Esophagus muscularis mucosa (tissue), 4 donors: ENCODE results near the gene SMARCC1. TPM values are rescaled to one million over a fixed set of nuclear protein-coding genes. Genes with fewer than 3 reads are reported as not detected.

Experiments
- DNase-seq: peaks from one replicate; pipeline ENCODE4 v3.0.0-alpha.2; 2017; ENCODE audit errors: extremely low spot score
- H3K27ac ChIP-seq, 4 donors: fragments of 200-600 bp; sonication (generic); replicated peaks in 1 of 4; 1 replicate in 3 of 4; 2 replicates in 1 of 4; pipeline ENCODE4 v1.5.1; 2016 to 2019; ENCODE audit warnings: mild to moderate bottlenecking in 1 of 4
- H3K27me3 ChIP-seq, 4 donors: fragments of 200-600 bp; sonication (generic); one replicate each; pipeline versions ENCODE4 v1.5.1 to v1.6.0; 2016 to 2019
- H3K36me3 ChIP-seq, 4 donors: fragments of 200-600 bp; sonication (generic); one replicate each; pipeline ENCODE4 v1.5.1; 2016 to 2019
- H3K4me1 ChIP-seq, 4 donors: fragments of 200-600 bp; sonication (generic); one replicate each; pipeline ENCODE4 v1.5.1; 2016 to 2019
- H3K4me3 ChIP-seq, 4 donors: fragments of 200-600 bp; sonication (generic); 1 replicate in 2 of 4; 2 replicates in 2 of 4; pipeline ENCODE4 v1.5.1; 2016 to 2019; ENCODE audit warnings: mild to moderate bottlenecking in 4 of 4, moderate library complexity in 1 of 4
- H3K9me3 ChIP-seq, 4 donors: fragments of 200-600 bp; sonication (generic); 1 replicate in 3 of 4; 2 replicates in 1 of 4; pipeline ENCODE4 v1.5.1; 2016 to 2019
- EP300 ChIP-seq: sonication (generic); formaldehyde crosslinking; IDR thresholded peaks from one replicate; pipeline ENCODE4 v1.6.1; 2017; ENCODE audit warnings: antibody characterized with exemption
- POLR2A ChIP-seq: fragments of 450-650 bp; IDR thresholded peaks from one replicate; pipeline ENCODE4 v1.6.1; 2017; ENCODE audit warnings: antibody characterized with exemption, moderate library complexity, mild to moderate bottlenecking, low read depth
- POLR2AphosphoS5 ChIP-seq, 2 donors: sonication (generic); formaldehyde crosslinking; IDR thresholded peaks; one replicate each; pipeline ENCODE4 v1.6.1; 2017; ENCODE audit warnings: antibody characterized with exemption in 2 of 2
- WGBS: methylation state at CpG from one replicate; pipeline ENCODE4 v1.1.5; 2018; 5-methylcytosine and 5-hydroxymethylcytosine counted together
- intact Hi-C: fragments of 100-400 bp; cut with DNase I; formaldehyde crosslinking; loops from one replicate; pipeline ENCODE4 v1.15.1; 2023
- total RNA-seq, 4 donors: library from RNA; depleted of rRNA; stranded (reverse); fragments of >200 nt; gene quantifications; one replicate each; pipeline versions ENCODE4 v1.1.0 to v1.2.1, GENCODE V29; 2016
- TF ChIP-seq, protein P1 (sequence below), 3 experiments: fragments of 200-600 bp in 2 of 3; fragments of 450-650 bp in 1 of 3; sonication (generic) in 2 of 3; IDR thresholded peaks; one replicate each; pipeline ENCODE4 v1.5.1; 2017 to 2019; ENCODE audit warnings: antibody characterized with exemption in 3 of 3, mild to moderate bottlenecking in 2 of 3, moderate library complexity in 1 of 3

The SMARCC1 gene
- total RNA-seq, 4 donors from 2014 or later, result 46.1 to 57.2 (median 49.7) TPM

GRCh38 chr3:47643092-47643491 is 138.6 kb downstream of the SMARCC1 start:
- Histone ChIP-seq H3K27me3 (no peaks in the 10 kb centered on the region), H3K4me3 (no peak overlapping the region), H3K36me3 (peaks cover 0 to 39% (median 23%) of the 10 kb centered on the region in 4 donors), H3K9me3 (no peaks in the 10 kb centered on the region), H3K27ac (no peak overlapping the region), H3K4me1 (peaks cover 0 to 6% (median 2%) of the 10 kb centered on the region in 4 donors)
- 93% methylated on average over 6 of the region's 6 CpGs for WGBS
- TF ChIP-seq, protein P1, sequence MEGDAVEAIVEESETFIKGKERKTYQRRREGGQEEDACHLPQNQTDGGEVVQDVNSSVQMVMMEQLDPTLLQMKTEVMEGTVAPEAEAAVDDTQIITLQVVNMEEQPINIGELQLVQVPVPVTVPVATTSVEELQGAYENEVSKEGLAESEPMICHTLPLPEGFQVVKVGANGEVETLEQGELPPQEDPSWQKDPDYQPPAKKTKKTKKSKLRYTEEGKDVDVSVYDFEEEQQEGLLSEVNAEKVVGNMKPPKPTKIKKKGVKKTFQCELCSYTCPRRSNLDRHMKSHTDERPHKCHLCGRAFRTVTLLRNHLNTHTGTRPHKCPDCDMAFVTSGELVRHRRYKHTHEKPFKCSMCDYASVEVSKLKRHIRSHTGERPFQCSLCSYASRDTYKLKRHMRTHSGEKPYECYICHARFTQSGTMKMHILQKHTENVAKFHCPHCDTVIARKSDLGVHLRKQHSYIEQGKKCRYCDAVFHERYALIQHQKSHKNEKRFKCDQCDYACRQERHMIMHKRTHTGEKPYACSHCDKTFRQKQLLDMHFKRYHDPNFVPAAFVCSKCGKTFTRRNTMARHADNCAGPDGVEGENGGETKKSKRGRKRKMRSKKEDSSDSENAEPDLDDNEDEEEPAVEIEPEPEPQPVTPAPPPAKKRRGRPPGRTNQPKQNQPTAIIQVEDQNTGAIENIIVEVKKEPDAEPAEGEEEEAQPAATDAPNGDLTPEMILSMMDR (IDR thresholded peaks at IDR 0.05), result no peak
- TF ChIP-seq POLR2AphosphoS5 (IDR thresholded peaks at IDR 0.05) (no peak), POLR2A (no peak), EP300 (no peak)
- intact Hi-C loops, result no loop called here
- DNase-seq, result no peak

GRCh38 chr3:47641739-47642138 is 140.0 kb downstream of the SMARCC1 start:
- Histone ChIP-seq H3K27ac (no peak overlapping the region), H3K9me3 (no peaks in the 10 kb centered on the region), H3K4me1 (peaks cover 0 to 6% (median 1%) of the 10 kb centered on the region in 4 donors), H3K27me3 (no peaks in the 10 kb centered on the region), H3K36me3 (peaks cover 6 to 52% (median 35%) of the 10 kb centered on the region in 4 donors), H3K4me3 (no peak overlapping the region)
- intact Hi-C loops, result no loop called here
- no peak for DNase-seq
- 95% methylated on average over 7 of the region's 7 CpGs for WGBS
- TF ChIP-seq, protein P1 (IDR thresholded peaks at IDR 0.05), result no peak
- TF ChIP-seq POLR2A, result no peak
- TF ChIP-seq POLR2AphosphoS5 (IDR thresholded peaks at IDR 0.05), result no peak
- no peak for TF ChIP-seq EP300

DNA sequence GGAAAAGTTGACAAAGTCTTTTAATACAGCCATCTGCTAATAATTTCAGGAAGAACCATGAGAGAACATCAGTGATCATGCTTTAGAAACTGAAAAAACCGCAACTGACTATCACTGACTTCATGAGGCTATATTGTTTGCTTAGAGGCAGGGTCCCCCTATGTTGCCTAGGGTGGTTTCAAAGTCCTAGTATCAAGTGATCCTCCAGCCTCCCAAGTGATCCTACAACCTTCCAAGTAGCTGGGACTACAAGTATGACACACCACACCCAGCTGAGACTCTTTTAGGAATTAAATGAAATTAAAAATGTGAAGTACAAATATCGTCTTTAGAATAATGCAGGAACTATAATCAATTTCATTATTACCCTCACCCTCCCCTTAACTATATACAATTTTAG is 144.8 kb downstream of the SMARCC1 start:
- intact Hi-C loops, result no loop called here
- DNase-seq, result no peak
- H3K4me1 ChIP-seq, result no peaks in the 10 kb centered on the region
- H3K4me3 ChIP-seq, result no peak overlapping the region
- no peak overlapping the region for H3K27ac ChIP-seq
- TF ChIP-seq, protein P1 (IDR thresholded peaks at IDR 0.05), result no peak
- no peak for TF ChIP-seq EP300
- no peak for TF ChIP-seq POLR2A
- TF ChIP-seq POLR2AphosphoS5 (IDR thresholded peaks at IDR 0.05), result no peak
- WGBS, result 88% methylated on average over 2 of the region's 2 CpGs
- no peaks in the 10 kb centered on the region for H3K9me3 ChIP-seq
- no peaks in the 10 kb centered on the region for H3K27me3 ChIP-seq
- H3K36me3 ChIP-seq, result peaks cover 6 to 77% (median 58%) of the 10 kb centered on the region in 4 donors

GRCh38 chr3:47636225-47636624 is 145.5 kb downstream of the SMARCC1 start:
- intact Hi-C loops, result no loop called here
- no peaks in the 10 kb centered on the region for H3K4me1 ChIP-seq
- H3K9me3 ChIP-seq, result no peaks in the 10 kb centered on the region
- no peak overlapping the region for H3K27ac ChIP-seq
- 89% methylated on average over 6 of the region's 6 CpGs for WGBS
- no peaks in the 10 kb centered on the region for H3K27me3 ChIP-seq
- H3K4me3 ChIP-seq, result no peak overlapping the region
- H3K36me3 ChIP-seq, result peaks cover 6 to 77% (median 59%) of the 10 kb centered on the region in 4 donors
- TF ChIP-seq EP300, result no peak
- no peak for TF ChIP-seq POLR2A
- no peak for TF ChIP-seq POLR2AphosphoS5 (IDR thresholded peaks at IDR 0.05)
- TF ChIP-seq, protein P1 (IDR thresholded peaks at IDR 0.05), result no peak
- no peak for DNase-seq

DNA sequence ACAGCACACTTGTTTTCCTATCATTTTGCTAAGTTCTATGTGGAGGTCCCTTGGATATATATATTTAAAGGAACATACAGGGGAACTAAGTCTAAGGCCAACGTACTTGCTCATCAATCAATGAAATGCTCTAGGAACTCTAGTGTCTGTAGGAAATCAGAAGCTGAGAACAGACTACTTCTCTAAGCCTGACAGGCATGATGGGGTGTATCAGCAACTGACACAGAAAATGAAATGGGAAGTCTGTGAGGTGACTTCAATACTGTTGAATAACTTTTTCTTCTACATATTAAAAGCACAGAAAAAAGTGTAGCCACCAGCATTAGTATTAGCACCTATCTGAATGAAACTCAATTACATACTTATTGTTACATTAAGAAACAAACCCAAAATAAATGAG is 146.2 kb downstream of the SMARCC1 start:
- Histone ChIP-seq H3K9me3 (no peaks in the 10 kb centered on the region), H3K4me3 (no peak overlapping the region), H3K36me3 (peaks cover 6 to 80% (median 64%) of the 10 kb centered on the region in 4 donors), H3K4me1 (no peaks in the 10 kb centered on the region), H3K27me3 (no peaks in the 10 kb centered on the region), H3K27ac (no peak overlapping the region)
- no peak for TF ChIP-seq POLR2A
- TF ChIP-seq EP300, result no peak
- no peak for TF ChIP-seq POLR2AphosphoS5 (IDR thresholded peaks at IDR 0.05)
- TF ChIP-seq, protein P1 (IDR thresholded peaks at IDR 0.05), result no peak
- DNase-seq, result no peak
- intact Hi-C loops, result no loop called here
- 60% methylated on average over 1 of the region's 1 CpG for WGBS
